ENCODE results near the gene NRXN3.

NRXN3 gene

GRCh38 chr14:79554816-79555215 is 1384.6 kb downstream of the NRXN3 start:
- no peak for DNase-seq (ENCODE audit: low spot score)

GRCh38 chr14:79555429-79555828 is 1385.3 kb downstream of the NRXN3 start:
- TF ChIP-seq CTCF (IDR thresholded peaks at IDR 0.05; ENCODE audit: extremely low read depth, insufficient read depth, missing control alignments), result no peak
- in situ Hi-C loops (cut with MboI; ENCODE audit: low pct_unique_long_range_greater_than_20kb, low sequenced_read_pairs, unreplicated experiment), result no loop called here
- DNase-seq (ENCODE audit: low spot score), result no peak

More at GRCh38 chr14:79554816-79555215, 1384.6 kb downstream of the NRXN3 start:
- in situ Hi-C loops (cut with MboI; ENCODE audit: low pct_unique_long_range_greater_than_20kb, low sequenced_read_pairs, unreplicated experiment), result no loop called here
- no peak for TF ChIP-seq CTCF (IDR thresholded peaks at IDR 0.05; ENCODE audit: extremely low read depth, insufficient read depth, missing control alignments)

GRCh38 chr14:79557309-79557708 is 1387.1 kb downstream of the NRXN3 start:
- in situ Hi-C loops (cut with MboI; ENCODE audit: low pct_unique_long_range_greater_than_20kb, low sequenced_read_pairs, unreplicated experiment), result no loop called here
- no peak for DNase-seq (ENCODE audit: low spot score)
- no peak for TF ChIP-seq CTCF (IDR thresholded peaks at IDR 0.05; ENCODE audit: extremely low read depth, insufficient read depth, missing control alignments)

- no peak for TF ChIP-seq CTCF (IDR thresholded peaks at IDR 0.05; ENCODE audit: extremely low read depth, insufficient read depth, missing control alignments)
- DNase-seq (ENCODE audit: low spot score), result no peak
- in situ Hi-C loops (cut with MboI; ENCODE audit: low pct_unique_long_range_greater_than_20kb, low sequenced_read_pairs, unreplicated experiment), result no loop called here
Measured at GRCh38 chr14:79562185-79562584, 1392.0 kb downstream of the NRXN3 start.

GRCh38 chr14:79564371-79564770 is 1394.2 kb downstream of the NRXN3 start:
- no peak for TF ChIP-seq CTCF (IDR thresholded peaks at IDR 0.05; ENCODE audit: extremely low read depth, insufficient read depth, missing control alignments)
- in situ Hi-C loops (cut with MboI; ENCODE audit: low pct_unique_long_range_greater_than_20kb, low sequenced_read_pairs, unreplicated experiment), result no loop called here
- no peak for DNase-seq (ENCODE audit: low spot score)

GRCh38 chr14:79567306-79567705 is 1397.1 kb downstream of the NRXN3 start:
- in situ Hi-C loops (cut with MboI; ENCODE audit: low pct_unique_long_range_greater_than_20kb, low sequenced_read_pairs, unreplicated experiment), result no loop called here
- no peak for DNase-seq (ENCODE audit: low spot score)
- no peak for TF ChIP-seq CTCF (IDR thresholded peaks at IDR 0.05; ENCODE audit: extremely low read depth, insufficient read depth, missing control alignments)

- in situ Hi-C loops (cut with MboI; ENCODE audit: low pct_unique_long_range_greater_than_20kb, low sequenced_read_pairs, unreplicated experiment), result no loop called here
- TF ChIP-seq CTCF (IDR thresholded peaks at IDR 0.05; ENCODE audit: extremely low read depth, insufficient read depth, missing control alignments), result no peak
- DNase-seq (ENCODE audit: low spot score), result no peak
Measured at GRCh38 chr14:79568594-79568993, 1398.4 kb downstream of the NRXN3 start.
